H9 (cell line): ENCODE results near the gene PLCH2. TPM values are rescaled to one million over a fixed set of nuclear protein-coding genes. Genes with fewer than 3 reads are reported as not detected.

ENCODE experiments used
- DNase-seq: peaks from one replicate; pipeline ENCODE4 v3.0.0-alpha.2; 2017
- H2AFZ ChIP-seq: one replicate; pipeline ENCODE4 v1.6.1; 2013; ENCODE audit warnings: mild to moderate bottlenecking, low read length, control low read depth, moderate library complexity
- H2AK5ac ChIP-seq: 2 replicates; pipeline ENCODE4 v1.6.1; 2013; ENCODE audit warnings: low read length, control low read depth, mixed read lengths; ENCODE audit not compliant: insufficient read length
- H2BK120ac ChIP-seq: one replicate; pipeline ENCODE4 v1.6.1; 2013; ENCODE audit warnings: low read depth, mild to moderate bottlenecking, low read length, control low read depth, inconsistent platforms; ENCODE audit not compliant: poor library complexity, severe bottlenecking
- H2BK12ac ChIP-seq: 2 replicates; pipeline ENCODE4 v1.6.1; 2013; ENCODE audit warnings: low read length, control low read depth, mixed read lengths, low read depth; ENCODE audit not compliant: insufficient read length
- H2BK15ac ChIP-seq: 2 replicates; pipeline ENCODE4 v1.6.1; 2013; ENCODE audit warnings: low read depth, low read length, control low read depth
- H2BK20ac ChIP-seq: one replicate; pipeline ENCODE4 v1.6.1; 2013; ENCODE audit warnings: low read depth, mild to moderate bottlenecking, low read length, control low read depth, inconsistent platforms; ENCODE audit not compliant: poor library complexity, severe bottlenecking
- H2BK5ac ChIP-seq: 2 replicates; pipeline ENCODE4 v1.6.1; 2013; ENCODE audit warnings: low read length, control low read depth, mixed read lengths; ENCODE audit not compliant: insufficient read length
- H3K14ac ChIP-seq: 2 replicates; pipeline ENCODE4 v1.6.1; 2013; ENCODE audit warnings: low read length, control low read depth; ENCODE audit not compliant: insufficient read depth
- H3K18ac ChIP-seq: 2 replicates; pipeline ENCODE4 v1.6.1; 2013; ENCODE audit warnings: low read depth, mild to moderate bottlenecking, mixed read lengths, low read length, control low read depth; ENCODE audit not compliant: insufficient read length
- H3K23ac ChIP-seq: 2 replicates; pipeline ENCODE4 v1.6.1; 2013; ENCODE audit warnings: low read length, control low read depth, mixed read lengths, low read depth; ENCODE audit not compliant: insufficient read length
- H3K23me2 ChIP-seq: 2 replicates; pipeline ENCODE4 v1.6.1; 2013; ENCODE audit warnings: low read depth, mild to moderate bottlenecking, mixed read lengths, low read length, control low read depth; ENCODE audit not compliant: insufficient read length, poor library complexity, severe bottlenecking
- H3K27ac ChIP-seq: 2 replicates; pipeline ENCODE4 v1.5.1; 2013; ENCODE audit warnings: low read length, control low read depth, mixed read lengths, low read depth; ENCODE audit not compliant: insufficient read length
- H3K27me3 ChIP-seq: 2 replicates; pipeline ENCODE4 v1.6.1; 2013; ENCODE audit warnings: low read length, control low read depth, inconsistent platforms; ENCODE audit not compliant: insufficient read depth
- H3K4ac ChIP-seq: 2 replicates; pipeline ENCODE4 v1.6.1; 2013; ENCODE audit warnings: low read depth, mild to moderate bottlenecking, control low read depth, inconsistent platforms, low read length, moderate library complexity
- H3K4me1 ChIP-seq: 2 replicates; pipeline ENCODE4 v1.6.1; 2013; ENCODE audit warnings: low read length, control low read depth, inconsistent platforms; ENCODE audit not compliant: insufficient read depth
- H3K4me2 ChIP-seq: 2 replicates; pipeline ENCODE4 v1.6.1; 2013; ENCODE audit warnings: low read length, control low read depth, mixed read lengths; ENCODE audit not compliant: insufficient read length, insufficient read depth
- H3K56ac ChIP-seq: 2 replicates; pipeline ENCODE4 v1.6.1; 2013; ENCODE audit warnings: low read depth, mild to moderate bottlenecking, mixed read lengths, low read length, control low read depth; ENCODE audit not compliant: insufficient read length
- H3K79me1 ChIP-seq: 2 replicates; pipeline ENCODE4 v1.6.1; 2013; ENCODE audit warnings: low read depth, mild to moderate bottlenecking, moderate library complexity, low read length, control low read depth, inconsistent platforms; ENCODE audit not compliant: insufficient read depth, poor library complexity, severe bottlenecking
- H3K79me2 ChIP-seq: 2 replicates; pipeline ENCODE4 v1.6.1; 2013; ENCODE audit warnings: low read length, control low read depth, inconsistent platforms; ENCODE audit not compliant: insufficient read depth
- H3K9ac ChIP-seq: 2 replicates; pipeline ENCODE4 v1.6.1; 2013; ENCODE audit warnings: low read length, control low read depth, mixed read lengths; ENCODE audit not compliant: insufficient read length; ENCODE audit errors: extremely low read depth
- H3K9me3 ChIP-seq: one replicate; pipeline ENCODE4 v1.6.1; 2013; ENCODE audit warnings: low read depth, low read length, inconsistent platforms; ENCODE audit not compliant: control insufficient read depth
- H3T11ph ChIP-seq: one replicate; pipeline ENCODE4 v1.6.1; 2013; ENCODE audit warnings: mild to moderate bottlenecking, low read length, control low read depth, inconsistent platforms
- H4K20me1 ChIP-seq: one replicate; pipeline ENCODE4 v1.6.1; 2013; ENCODE audit not compliant: control insufficient read depth, insufficient read length, insufficient read depth
- H4K5ac ChIP-seq: 2 replicates; pipeline ENCODE4 v1.6.1; 2013; ENCODE audit warnings: low read depth, mild to moderate bottlenecking, mixed read lengths, low read length, control low read depth; ENCODE audit not compliant: insufficient read length
- H4K8ac ChIP-seq: replicated peaks from 2 replicates; pipeline ENCODE4 v1.6.1; 2013; ENCODE audit warnings: low read length, control low read depth, mixed read lengths, low read depth; ENCODE audit not compliant: insufficient read length
- H4K91ac ChIP-seq: 2 replicates; pipeline ENCODE4 v1.6.1; 2013; ENCODE audit warnings: low read depth, mild to moderate bottlenecking, moderate library complexity, mixed read lengths, low read length, control low read depth; ENCODE audit not compliant: insufficient read length
- H3K27ac Mint-ChIP-seq, 3 experiments: 2 replicates in 2 of 3; 3 replicates in 1 of 3; pipeline ENCODE4 v1.8.0; 2020 to 2021; ENCODE audit warnings: mixed read lengths in 3 of 3, mild to moderate bottlenecking in 1 of 3, moderate library complexity in 1 of 3
- H3K27me3 Mint-ChIP-seq: 2 replicates; pipeline ENCODE4 v1.8.0; 2021; ENCODE audit warnings: low read depth, mild to moderate bottlenecking, moderate library complexity, mixed read lengths
- H3K36me3 Mint-ChIP-seq, 3 experiments: 2 replicates in 2 of 3; 3 replicates in 1 of 3; pipeline ENCODE4 v1.8.0; 2020 to 2021; ENCODE audit warnings: low read depth in 3 of 3, mixed read lengths in 3 of 3; ENCODE audit not compliant: insufficient read depth in 1 of 3
- H3K4me1 Mint-ChIP-seq, 2 experiments: 2 replicates each; pipeline ENCODE4 v1.8.0; 2020; ENCODE audit warnings: mixed read lengths in 2 of 2
- H3K4me3 Mint-ChIP-seq, 2 experiments: 2 replicates in 1 of 2; 3 replicates in 1 of 2; pipeline ENCODE4 v1.8.0; 2020 to 2021; ENCODE audit warnings: mild to moderate bottlenecking in 2 of 2, mixed read lengths in 2 of 2, moderate library complexity in 1 of 2
- H3K9me3 Mint-ChIP-seq, 2 experiments: 2 replicates in 1 of 2; 3 replicates in 1 of 2; pipeline ENCODE4 v1.8.0; 2020; ENCODE audit warnings: mild to moderate bottlenecking in 2 of 2, mixed read lengths in 2 of 2, moderate library complexity in 1 of 2
- CTCF ChIP-seq: fragments of 200-600 bp; sonication (generic); conservative IDR thresholded peaks from 3 replicates; pipeline ENCODE4 v1.8.0; 2021; ENCODE audit warnings: antibody characterized with exemption, mild to moderate bottlenecking
- WGBS: extraction: QIAGEN DNeasy Blood & Tissue Kit; methylation state at CpG from one replicate; pipeline ENCODE4 v1.1.7; 2013; ENCODE audit warnings: missing lambda C conversion rate, low lambda C conversion rate, mixed read lengths; ENCODE audit not compliant: insufficient read length; ENCODE audit errors: extremely low coverage; 5-methylcytosine and 5-hydroxymethylcytosine counted together
- total RNA-seq: library from RNA; stranded (reverse); gene quantifications from 2 replicates; pipeline ENCODE4 v1.2.1, GENCODE V29; 2021

Gene PLCH2
- total RNA-seq, 1 experiment from 2014 or later: 0.09 TPM

GRCh38 chr1:2433936-2434655 lies 42.0 kb upstream of the PLCH2 start:
- H3K4me1 Mint-ChIP-seq: 0 out of 4 replicates have a peak, but pooled peaks cover 0 to 4% of the 10 kb centered on the region in 2 experiments
- Histone ChIP-seq H3K27me3 (no peaks in the 10 kb centered on the region), H2BK20ac (no peak overlapping the region), H3K79me1 (no peaks in the 10 kb centered on the region), H2BK15ac (no peak overlapping the region), H2BK120ac (no peak overlapping the region), H4K5ac (no peak overlapping the region), H2BK12ac (no peak overlapping the region), H3K9ac (no peak overlapping the region), H4K8ac (no peak overlapping the region), H3T11ph (no peak overlapping the region), H4K91ac (no peak overlapping the region), H3K4me1 (no peaks in the 10 kb centered on the region), H3K79me2 (no peaks in the 10 kb centered on the region), H2AFZ (no peak overlapping the region), H3K4ac (no peak overlapping the region), H3K14ac (no peak overlapping the region), H3K18ac (no peak overlapping the region), H3K23me2 (no peaks in the 10 kb centered on the region), H3K56ac (no peak overlapping the region), H2AK5ac (no peak overlapping the region), H2BK5ac (no peak overlapping the region), H3K9me3 (no peaks in the 10 kb centered on the region), H4K20me1 (no peaks in the 10 kb centered on the region), H3K23ac (no peak overlapping the region), H3K27ac (no peak overlapping the region), H3K4me2 (no peak overlapping the region)
- no peaks in the 10 kb centered on the region; a peak in 1 of 7 replicates for H3K36me3 Mint-ChIP-seq
- H3K4me3 Mint-ChIP-seq: no peak overlapping the region
- H3K27ac Mint-ChIP-seq: no peak overlapping the region
- peaks cover 30% of the 10 kb centered on the region for H3K27me3 Mint-ChIP-seq
- no peak for DNase-seq
- H3K9me3 Mint-ChIP-seq: peaks cover 9 to 15% of the 10 kb centered on the region in 2 experiments
- no CpG with 5 or more reads among the region's 34 CpGs for WGBS
- TF ChIP-seq CTCF: no peak
